ENCODE data around the gene QKI.

DNA sequence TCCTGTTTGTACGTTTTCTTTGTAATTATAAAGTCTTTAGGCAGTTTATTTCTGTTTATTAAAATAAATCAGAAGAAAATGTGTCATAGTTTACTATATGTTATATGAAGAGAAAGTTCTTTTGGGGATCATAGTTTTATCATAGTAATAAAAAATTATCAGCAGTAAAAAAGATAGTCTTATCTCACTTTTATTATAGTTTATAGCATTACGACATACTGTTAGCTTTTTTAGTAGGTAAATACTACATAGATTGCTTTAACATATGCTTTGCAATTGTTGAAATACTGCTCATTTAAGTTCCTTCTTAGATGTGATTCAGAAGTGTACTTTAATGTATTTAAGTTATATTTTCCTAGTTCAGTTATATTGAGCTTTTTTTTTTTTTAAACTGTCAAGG, 13.9 kb downstream of the QKI start:
- TF ChIP-seq POLR2A (IDR thresholded peaks at IDR 0.05) (no peak), CTCF (IDR thresholded peaks at IDR 0.05) (no peak), POLR2AphosphoS5 (IDR thresholded peaks at IDR 0.05) (no peak)

Measured in breast epithelium (tissue), 3 donors.